ENCODE data around the gene TUBA4A.
A peak's percentile ranks its signal among the peaks of the same experiment; 100 is the strongest.

The TUBA4A gene

DNA sequence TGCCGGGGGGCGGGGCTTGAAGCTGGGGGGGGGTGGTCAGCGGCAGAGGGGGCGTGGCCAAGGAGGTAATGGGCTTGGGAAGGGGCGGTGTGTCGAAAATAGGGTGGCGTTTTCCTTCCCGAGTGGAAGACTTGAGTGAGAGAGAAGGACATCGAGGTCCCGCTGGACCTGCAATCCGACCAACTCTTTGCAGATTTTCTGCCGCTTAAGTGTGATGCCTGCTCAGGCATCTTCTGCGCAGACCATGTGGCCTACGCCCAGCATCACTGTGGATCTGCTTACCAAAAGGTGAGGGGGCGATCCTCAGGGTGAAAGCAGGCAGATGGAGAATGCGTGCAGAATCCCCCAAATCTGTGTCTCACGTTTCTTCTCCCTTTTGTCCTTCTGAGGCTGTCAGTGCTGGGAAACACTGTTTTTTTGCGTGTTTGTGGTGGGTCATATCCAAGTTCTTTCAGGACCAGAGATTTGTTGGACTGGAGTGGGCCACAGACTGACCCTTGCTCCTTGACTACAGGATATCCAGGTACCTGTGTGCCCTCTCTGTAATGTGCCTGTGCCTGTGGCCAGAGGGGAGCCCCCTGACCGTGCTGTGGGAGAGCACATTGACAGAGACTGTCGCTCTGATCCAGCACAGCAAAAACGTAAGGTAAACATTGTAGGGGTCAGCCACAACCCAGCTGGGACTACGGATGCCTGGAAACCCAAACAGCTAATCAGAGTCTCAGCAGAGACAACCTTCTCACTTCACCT, 46.4 kb downstream of the TUBA4A start:
- intact Hi-C loops (cut with DNase I; ENCODE audit: low total_unique reads), result no loop called here

DNA sequence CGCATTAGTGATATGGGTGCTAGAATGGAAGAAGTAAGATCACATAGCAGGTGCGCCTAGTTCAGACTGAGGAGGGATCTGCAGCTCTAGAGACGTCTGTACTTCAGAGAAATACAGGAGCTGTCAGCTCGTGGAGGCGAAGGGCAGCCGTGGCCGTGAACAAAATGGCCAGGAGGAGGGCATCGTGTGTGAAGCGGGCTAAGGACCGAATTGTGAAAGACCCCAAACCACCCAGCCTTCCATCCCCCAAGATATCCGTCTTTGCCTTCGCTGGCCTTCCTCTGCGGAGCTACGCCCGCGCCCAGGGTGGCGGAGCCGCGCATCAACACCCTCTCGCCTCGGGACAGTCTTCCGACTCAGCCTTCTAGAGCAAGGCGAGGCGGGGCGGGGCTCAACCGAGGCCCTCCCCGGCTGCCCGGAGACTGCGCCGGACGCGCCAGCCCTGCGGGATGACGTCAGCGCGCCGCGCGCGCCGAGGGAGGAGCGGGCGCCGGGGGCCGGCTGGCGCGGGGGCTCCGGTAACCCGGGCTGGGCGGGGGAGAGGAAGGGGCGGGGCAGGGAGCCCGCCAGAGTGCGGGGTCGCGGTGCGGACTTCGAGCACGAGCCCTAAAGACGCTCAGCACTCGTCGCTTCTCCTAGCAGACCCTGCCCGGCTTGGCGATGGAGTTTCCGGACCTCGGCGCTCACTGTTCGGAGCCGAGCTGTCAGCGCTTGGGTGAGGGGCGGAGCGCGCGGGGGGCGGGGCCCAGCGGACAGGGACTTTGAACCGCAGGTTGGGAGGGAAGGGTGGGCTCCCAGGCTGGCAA, 47.2 kb downstream of the TUBA4A start, which contains the start of gene ZFAND2B:
TSS of gene ZFAND2B (plus strand) at position 455 of the 806 bp plus-strand sequence. CDS start at position 661, 206 bp downstream.
- Histone ChIP-seq H3K36me3 (peaks cover 17 to 36% (median 28%) of the 10 kb centered on the region in 3 donors), H3K4me3 (peak within 1 kb of the TSS; percentile 74 to 88), H3K27ac (peak within 1 kb of the TSS; percentile 91 to 93), H3K9me3 (no peaks in the 10 kb centered on the region), H3K27me3 (no peaks in the 10 kb centered on the region), H3K4me1 (peaks cover 0 to 20% (median 15%) of the 10 kb centered on the region in 4 donors)
- TF ChIP-seq, protein P1, sequence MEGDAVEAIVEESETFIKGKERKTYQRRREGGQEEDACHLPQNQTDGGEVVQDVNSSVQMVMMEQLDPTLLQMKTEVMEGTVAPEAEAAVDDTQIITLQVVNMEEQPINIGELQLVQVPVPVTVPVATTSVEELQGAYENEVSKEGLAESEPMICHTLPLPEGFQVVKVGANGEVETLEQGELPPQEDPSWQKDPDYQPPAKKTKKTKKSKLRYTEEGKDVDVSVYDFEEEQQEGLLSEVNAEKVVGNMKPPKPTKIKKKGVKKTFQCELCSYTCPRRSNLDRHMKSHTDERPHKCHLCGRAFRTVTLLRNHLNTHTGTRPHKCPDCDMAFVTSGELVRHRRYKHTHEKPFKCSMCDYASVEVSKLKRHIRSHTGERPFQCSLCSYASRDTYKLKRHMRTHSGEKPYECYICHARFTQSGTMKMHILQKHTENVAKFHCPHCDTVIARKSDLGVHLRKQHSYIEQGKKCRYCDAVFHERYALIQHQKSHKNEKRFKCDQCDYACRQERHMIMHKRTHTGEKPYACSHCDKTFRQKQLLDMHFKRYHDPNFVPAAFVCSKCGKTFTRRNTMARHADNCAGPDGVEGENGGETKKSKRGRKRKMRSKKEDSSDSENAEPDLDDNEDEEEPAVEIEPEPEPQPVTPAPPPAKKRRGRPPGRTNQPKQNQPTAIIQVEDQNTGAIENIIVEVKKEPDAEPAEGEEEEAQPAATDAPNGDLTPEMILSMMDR (IDR thresholded peaks at IDR 0.05), result peak; percentile 15 to 50
- intact Hi-C loops (cut with DNase I; ENCODE audit: low total_unique reads), result loop anchor here (1.0 kb wide), 1 partner anchor 12 kb away; the partner anchor contains the start of gene ABCB6
- DNase-seq, result peak; percentile 95 to 97

More for the DNA sequence above, 46.4 kb downstream of the TUBA4A start:
- peak overlapping the region; percentile 91 to 93 for H3K27ac ChIP-seq
- H3K4me3 ChIP-seq, result peak overlapping the region; percentile 74 to 88
- no peaks in the 10 kb centered on the region for H3K9me3 ChIP-seq
- no peak for DNase-seq
- H3K27me3 ChIP-seq, result no peaks in the 10 kb centered on the region
- TF ChIP-seq, protein P1 (IDR thresholded peaks at IDR 0.05), result no peak
- H3K36me3 ChIP-seq, result peaks cover 22 to 44% (median 29%) of the 10 kb centered on the region in 3 donors
- peaks cover 0 to 20% (median 15%) of the 10 kb centered on the region in 4 donors for H3K4me1 ChIP-seq

DNA sequence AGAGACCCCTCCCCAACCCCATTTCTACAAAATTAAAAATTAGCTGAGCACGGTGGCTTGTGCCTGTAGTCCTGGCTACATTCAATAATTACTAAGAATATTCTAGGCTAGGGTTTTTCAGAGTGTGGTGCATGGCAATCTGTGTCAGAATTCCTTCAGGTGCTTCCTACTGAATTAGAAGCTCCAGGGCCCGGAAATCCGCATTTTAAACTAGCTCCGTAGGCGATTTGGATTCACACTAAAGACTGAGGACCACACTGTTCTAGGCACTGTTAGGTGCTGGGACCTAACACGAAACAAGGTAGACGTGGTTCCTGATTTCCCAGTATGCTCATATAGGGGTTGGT, 47.8 kb downstream of the TUBA4A start:
- no peak for DNase-seq
- H3K4me3 ChIP-seq, result peak overlapping the region; percentile 74 to 88
- H3K27ac ChIP-seq, result peak overlapping the region; percentile 91 to 93
- TF ChIP-seq, protein P1 (IDR thresholded peaks at IDR 0.05), result no peak
- H3K9me3 ChIP-seq, result no peaks in the 10 kb centered on the region
- H3K27me3 ChIP-seq, result no peaks in the 10 kb centered on the region
- intact Hi-C loops (cut with DNase I; ENCODE audit: low total_unique reads), result loop anchor here (1.0 kb wide), 1 partner anchor 12 kb away; the partner anchor contains the start of gene ABCB6
- peaks cover 15 to 32% (median 28%) of the 10 kb centered on the region in 3 donors for H3K36me3 ChIP-seq
- peaks cover 0 to 20% (median 15%) of the 10 kb centered on the region in 4 donors for H3K4me1 ChIP-seq

DNA sequence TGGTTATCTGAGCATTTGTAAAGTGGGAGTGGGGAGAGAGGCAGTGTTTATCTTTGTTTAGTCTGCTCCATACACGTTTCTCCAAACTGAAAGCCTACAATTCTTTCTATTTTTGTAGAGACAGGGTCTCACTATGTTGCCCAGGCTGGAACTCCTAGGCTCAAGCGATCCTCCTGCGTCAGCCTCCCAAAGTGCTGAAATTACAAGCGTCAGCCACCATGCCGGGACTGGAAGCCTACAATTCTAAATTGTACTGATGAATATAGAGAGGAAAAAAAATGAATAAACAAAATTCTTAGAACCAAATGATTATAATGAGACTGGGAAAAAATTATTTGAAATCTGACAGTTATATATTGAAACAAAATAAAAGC, 48.6 kb downstream of the TUBA4A start:
- H3K27me3 ChIP-seq, result peaks cover 0 to 4% of the 10 kb centered on the region in 2 donors

More for the DNA sequence above, 48.6 kb downstream of the TUBA4A start:
- H3K27ac ChIP-seq, result no peak overlapping the region
- no peak for DNase-seq
- H3K4me1 ChIP-seq, result peaks cover 0 to 20% (median 15%) of the 10 kb centered on the region in 4 donors
- TF ChIP-seq, protein P1 (IDR thresholded peaks at IDR 0.05), result no peak
- no peak overlapping the region for H3K4me3 ChIP-seq
- no peaks in the 10 kb centered on the region for H3K9me3 ChIP-seq
- peaks cover 7 to 24% (median 24%) of the 10 kb centered on the region in 3 donors for H3K36me3 ChIP-seq
- intact Hi-C loops (cut with DNase I; ENCODE audit: low total_unique reads), result no loop called here
